ACC112 (cell line): Measurements from ENCODE around the gene PALLD.
A peak's percentile ranks its signal among the peaks of the same experiment; 100 is the strongest.

Experiments used
- H2AFZ ChIP-seq: fragments of 200-600 bp; sonication (generic); one replicate; pipeline ENCODE4 v1.6.0; 2017; ENCODE audit warnings: antibody characterized with exemption, low read length; ENCODE audit not compliant: unreplicated experiment
- H3K27ac ChIP-seq: fragments of 200-600 bp; sonication (generic); 2 replicates; pipeline ENCODE4 v1.5.1; 2014; ENCODE audit warnings: low read depth, mild to moderate bottlenecking, antibody characterized with exemption, low read length, moderate library complexity
- H3K27me3 ChIP-seq: fragments of 200-600 bp; sonication (generic); 2 replicates; pipeline ENCODE4 v1.6.1; 2014; ENCODE audit warnings: mild to moderate bottlenecking, antibody characterized with exemption, low read length, moderate library complexity, mixed read lengths; ENCODE audit not compliant: insufficient read depth
- H3K36me3 ChIP-seq: fragments of 200-600 bp; sonication (generic); 2 replicates; pipeline ENCODE4 v1.6.1; 2016; ENCODE audit warnings: mild to moderate bottlenecking, antibody characterized with exemption, low read length, moderate library complexity, mixed read lengths; ENCODE audit not compliant: insufficient read depth
- H3K4me1 ChIP-seq: fragments of 200-600 bp; sonication (generic); one replicate; pipeline ENCODE4 v1.6.1; 2016; ENCODE audit warnings: low read length, mixed read lengths; ENCODE audit not compliant: insufficient read depth, unreplicated experiment, control insufficient read depth
- H3K4me3 ChIP-seq: fragments of 200-600 bp; sonication (generic); 2 replicates; pipeline ENCODE4 v1.5.1; 2014; ENCODE audit warnings: mild to moderate bottlenecking, low read depth, low read length
- H3K79me2 ChIP-seq: fragments of 200-600 bp; sonication (generic); one replicate; pipeline ENCODE4 v1.6.0; 2016; ENCODE audit warnings: low read length; ENCODE audit not compliant: control insufficient read depth, unreplicated experiment, insufficient read depth

The PALLD gene

DNA sequence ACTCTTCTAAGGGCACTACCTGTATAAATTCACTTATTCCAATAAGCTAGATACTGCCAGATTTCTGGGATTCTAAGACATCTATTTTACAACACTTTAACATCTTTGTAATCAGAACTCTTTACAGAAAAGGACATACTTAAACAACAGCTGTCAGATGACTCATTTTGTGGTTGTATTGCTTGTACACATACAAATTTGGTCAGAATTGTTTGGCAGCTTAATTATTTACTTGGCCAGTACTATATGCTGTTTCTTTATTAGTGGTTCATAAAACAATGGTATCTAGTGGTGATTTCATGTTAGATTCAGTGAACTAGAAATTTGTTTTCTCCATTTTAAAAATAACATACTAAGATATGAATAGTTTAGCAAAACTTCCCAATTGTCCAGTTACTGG lies 27.2 kb downstream of the PALLD start:
- H3K27me3 ChIP-seq, result no peaks in the 10 kb centered on the region
- H3K79me2 ChIP-seq, result no peaks in the 10 kb centered on the region
- no peak overlapping the region for H3K4me3 ChIP-seq
- H3K36me3 ChIP-seq, result no peaks in the 10 kb centered on the region
- no peak overlapping the region for H3K27ac ChIP-seq
- no peak overlapping the region for H2AFZ ChIP-seq
- peaks cover 20% of the 10 kb centered on the region for H3K4me1 ChIP-seq

DNA sequence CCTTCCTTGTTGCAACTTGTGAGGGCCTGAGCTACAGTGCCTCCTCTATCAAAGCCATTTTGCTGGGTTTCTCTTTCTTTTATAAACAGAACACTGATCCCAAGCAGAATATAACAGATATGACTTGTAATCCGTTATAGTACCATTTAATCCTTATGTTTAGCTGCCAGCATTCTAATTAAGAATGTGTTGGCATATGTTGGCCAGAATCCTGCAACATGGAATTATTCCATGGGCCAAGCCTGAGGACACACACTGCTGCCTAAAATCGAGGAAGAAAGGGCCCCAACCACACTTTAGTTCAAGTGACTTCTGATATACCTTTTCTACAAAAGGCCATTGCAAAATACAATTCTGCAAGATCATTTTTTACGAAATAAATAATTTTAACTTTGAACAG lies 28.0 kb downstream of the PALLD start:
- Histone ChIP-seq H3K27ac (no peak overlapping the region), H3K36me3 (no peaks in the 10 kb centered on the region), H3K79me2 (no peaks in the 10 kb centered on the region), H3K4me3 (no peak overlapping the region), H3K27me3 (no peaks in the 10 kb centered on the region), H2AFZ (no peak overlapping the region), H3K4me1 (peaks cover 20% of the 10 kb centered on the region)

DNA sequence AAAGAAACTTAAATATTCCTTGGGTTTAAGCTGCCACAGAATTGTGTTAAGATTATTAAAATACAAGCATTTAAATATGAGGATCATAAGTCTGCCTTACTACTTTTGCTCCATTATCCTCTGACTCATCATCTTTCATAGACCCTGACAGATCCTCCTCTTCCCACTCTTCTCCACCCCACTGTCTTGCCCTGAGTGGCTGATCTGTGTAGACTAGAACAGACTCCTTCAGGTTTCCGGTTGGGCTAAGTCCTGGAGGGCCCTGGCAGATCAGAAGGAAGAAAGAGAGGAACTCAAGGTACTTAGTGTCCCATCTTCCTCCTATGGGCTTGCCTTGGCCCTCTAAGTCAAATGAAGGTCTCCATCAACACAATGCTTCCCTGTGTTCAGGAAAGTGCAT lies 30.7 kb downstream of the PALLD start:
- Histone ChIP-seq H3K27me3 (no peaks in the 10 kb centered on the region), H3K36me3 (no peaks in the 10 kb centered on the region), H3K27ac (peak overlapping the region; percentile 51), H3K79me2 (no peaks in the 10 kb centered on the region), H3K4me1 (peaks cover 20% of the 10 kb centered on the region), H2AFZ (no peak overlapping the region), H3K4me3 (no peak overlapping the region)

DNA sequence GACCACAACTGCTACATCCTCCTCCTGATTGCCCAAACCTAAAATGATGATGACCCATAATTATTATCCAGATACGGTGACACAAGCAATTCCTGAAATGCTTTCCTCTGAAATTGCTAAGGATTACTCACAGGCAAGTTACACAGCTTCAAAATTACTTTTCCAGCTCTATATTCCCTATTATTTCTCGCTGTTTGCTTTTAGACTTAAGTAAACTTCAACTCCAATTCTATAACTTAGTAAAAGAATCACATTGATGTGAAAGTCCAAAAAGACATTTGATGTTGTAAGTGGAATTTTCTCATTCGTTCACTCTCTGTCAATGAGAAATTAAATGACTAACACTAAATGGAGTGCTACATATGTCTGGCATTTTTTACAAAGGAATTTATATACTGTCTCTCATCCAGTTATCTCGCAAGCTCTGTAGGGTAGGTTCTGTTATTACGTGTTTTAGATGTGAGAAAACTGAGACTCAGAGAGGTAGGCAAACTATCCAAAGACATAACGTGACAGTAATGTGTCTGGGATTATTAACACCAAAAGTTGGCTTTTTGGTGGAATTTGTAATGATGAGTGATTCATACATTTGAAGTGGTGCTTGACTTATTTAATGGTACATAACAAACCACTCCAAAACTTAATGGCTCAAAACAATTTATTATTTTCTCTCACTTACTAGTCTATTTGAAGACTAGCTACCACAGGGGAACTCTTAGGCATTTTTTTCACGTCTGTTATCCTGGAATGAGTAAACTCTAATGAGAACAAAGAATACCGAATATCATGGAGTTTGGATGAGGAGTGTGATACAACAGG lies 31.5 kb downstream of the PALLD start:
- no peaks in the 10 kb centered on the region for H3K36me3 ChIP-seq
- H3K27me3 ChIP-seq, result no peaks in the 10 kb centered on the region
- H3K79me2 ChIP-seq, result no peaks in the 10 kb centered on the region
- H3K4me1 ChIP-seq, result peaks cover 19% of the 10 kb centered on the region
- H3K27ac ChIP-seq, result peak overlapping the region; percentile 51
- no peak overlapping the region for H3K4me3 ChIP-seq
- H2AFZ ChIP-seq, result no peak overlapping the region

DNA sequence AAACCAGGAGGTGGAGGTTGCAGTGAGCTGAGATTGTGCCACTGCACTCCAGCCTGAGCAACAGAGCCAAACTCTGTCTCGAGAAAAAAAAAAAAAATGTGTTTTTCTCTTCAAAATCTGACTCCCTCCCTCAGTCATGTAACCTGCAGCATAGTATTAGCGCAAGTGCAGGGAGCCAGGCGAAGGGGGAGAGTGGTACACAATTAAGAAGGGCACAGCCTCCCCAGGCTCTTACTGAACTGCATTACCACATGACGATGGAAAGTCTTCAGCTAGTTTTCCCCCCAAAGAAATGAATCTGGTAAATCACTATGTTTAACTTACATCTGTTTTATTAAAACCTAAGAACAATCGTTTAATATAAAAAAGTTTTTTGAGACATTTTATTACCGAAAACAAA lies 32.4 kb downstream of the PALLD start:
- no peaks in the 10 kb centered on the region for H3K79me2 ChIP-seq
- H3K27me3 ChIP-seq, result no peaks in the 10 kb centered on the region
- no peak overlapping the region for H2AFZ ChIP-seq
- H3K4me1 ChIP-seq, result peaks cover 11% of the 10 kb centered on the region
- H3K36me3 ChIP-seq, result no peaks in the 10 kb centered on the region
- no peak overlapping the region for H3K27ac ChIP-seq
- no peak overlapping the region for H3K4me3 ChIP-seq

DNA sequence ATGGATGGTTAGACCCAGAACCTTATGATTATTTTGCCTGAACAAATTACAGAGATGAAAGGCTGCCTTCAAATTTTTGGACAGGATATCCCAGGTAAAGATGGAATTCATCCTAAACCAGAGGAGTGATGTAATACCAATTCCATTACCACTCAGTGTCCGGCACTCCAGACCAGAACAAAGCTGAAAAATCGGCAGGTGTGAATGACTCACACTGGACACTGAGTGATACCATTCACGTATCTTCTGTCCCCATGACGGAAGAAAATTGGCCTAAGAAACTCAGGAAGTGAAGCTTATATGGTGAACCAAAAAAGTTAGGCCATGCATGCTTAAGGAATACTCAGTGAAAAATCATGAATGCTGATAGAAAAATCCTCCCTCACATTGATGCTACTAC lies 34.5 kb downstream of the PALLD start:
- Histone ChIP-seq H3K27ac (no peak overlapping the region), H3K4me1 (peaks cover 13% of the 10 kb centered on the region), H3K79me2 (no peaks in the 10 kb centered on the region), H2AFZ (no peak overlapping the region), H3K27me3 (no peaks in the 10 kb centered on the region), H3K4me3 (no peak overlapping the region), H3K36me3 (no peaks in the 10 kb centered on the region)

DNA sequence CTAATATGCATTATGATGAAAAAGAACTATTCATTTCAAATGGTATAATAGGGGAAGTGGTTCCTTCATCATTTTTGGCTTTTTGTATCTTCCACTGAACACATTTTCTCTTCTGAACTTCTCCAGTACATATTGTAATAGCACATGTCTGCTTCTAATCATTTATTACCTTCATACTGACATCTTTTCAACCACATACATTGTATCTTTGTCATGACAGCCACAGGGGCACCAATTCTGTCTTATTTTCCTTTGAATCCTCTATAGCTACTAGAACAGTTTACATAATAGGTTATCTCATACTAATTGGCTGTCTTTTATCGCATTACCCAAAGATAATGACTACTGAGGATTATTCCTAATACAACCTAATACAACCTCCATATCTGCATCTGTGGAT lies 37.7 kb downstream of the PALLD start:
- Histone ChIP-seq H2AFZ (no peak overlapping the region), H3K79me2 (no peaks in the 10 kb centered on the region), H3K36me3 (no peaks in the 10 kb centered on the region), H3K4me1 (peaks cover 18% of the 10 kb centered on the region), H3K4me3 (no peak overlapping the region), H3K27ac (no peak overlapping the region), H3K27me3 (no peaks in the 10 kb centered on the region)

DNA sequence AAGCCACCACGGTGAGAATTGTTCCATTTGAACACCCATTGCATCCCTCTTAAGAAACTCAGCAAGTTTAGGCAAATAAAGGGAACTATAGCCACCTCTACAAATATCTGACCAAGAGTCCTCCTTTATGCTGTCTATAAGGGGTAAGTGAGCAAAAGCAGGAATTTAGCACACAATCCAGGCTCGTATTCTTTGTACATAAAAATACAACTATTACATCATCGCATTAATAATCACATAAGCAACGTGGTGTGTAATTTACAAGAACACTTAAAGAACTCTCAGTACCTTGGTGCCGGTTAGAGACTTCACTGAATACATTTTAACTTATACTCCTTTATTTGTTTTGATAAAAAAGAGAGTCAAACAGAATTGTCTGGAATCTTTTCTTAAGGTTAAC lies 38.8 kb downstream of the PALLD start:
- Histone ChIP-seq H3K27me3 (no peaks in the 10 kb centered on the region), H2AFZ (peak overlapping the region; percentile 86), H3K27ac (no peak overlapping the region), H3K4me1 (peaks cover 28% of the 10 kb centered on the region), H3K4me3 (no peak overlapping the region), H3K36me3 (no peaks in the 10 kb centered on the region), H3K79me2 (no peaks in the 10 kb centered on the region)

DNA sequence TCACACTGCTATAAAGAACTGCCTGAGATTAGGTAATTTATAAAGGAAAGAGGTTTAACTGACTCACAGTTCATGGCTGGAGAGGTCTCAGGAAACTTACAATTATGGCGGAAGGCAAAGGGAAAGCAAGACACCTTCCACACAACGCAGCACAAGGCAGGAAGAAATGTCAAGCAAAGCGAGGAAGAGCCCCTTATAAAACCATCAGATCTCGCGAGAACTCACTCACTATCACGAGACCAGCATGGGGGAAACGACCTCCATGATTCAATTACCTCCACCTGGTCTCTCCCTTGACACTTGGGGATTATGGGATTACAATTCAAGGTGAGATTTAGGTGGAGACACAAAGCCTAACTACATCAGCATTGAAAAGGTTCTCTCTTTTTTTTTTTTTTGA lies 39.6 kb downstream of the PALLD start:
- Histone ChIP-seq H3K79me2 (no peaks in the 10 kb centered on the region), H3K4me1 (peaks cover 34% of the 10 kb centered on the region), H3K27me3 (no peaks in the 10 kb centered on the region), H3K27ac (no peak overlapping the region), H2AFZ (peak overlapping the region; percentile 86), H3K36me3 (no peaks in the 10 kb centered on the region), H3K4me3 (peak overlapping the region; percentile 42; the same call in 1 of the 2 replicates)

DNA sequence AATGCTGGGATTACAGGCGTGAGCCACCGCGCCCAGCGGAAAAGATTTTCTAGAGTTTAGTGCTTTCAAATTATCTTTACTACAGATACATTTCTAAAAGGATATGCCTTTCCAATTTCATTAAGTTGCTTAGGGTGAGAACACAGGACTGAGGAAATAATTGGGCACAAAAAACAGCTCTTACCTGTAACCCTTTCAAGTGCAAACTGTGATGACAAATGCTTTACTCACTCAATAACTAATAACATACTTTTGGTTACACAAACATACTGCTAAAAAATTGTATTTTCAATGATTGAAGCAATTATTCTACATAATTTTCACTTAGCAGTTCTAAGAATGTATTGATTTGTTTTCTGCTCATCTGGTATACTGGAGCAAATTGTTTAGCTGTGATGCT lies 40.2 kb downstream of the PALLD start:
- peaks cover 39% of the 10 kb centered on the region for H3K4me1 ChIP-seq
- no peaks in the 10 kb centered on the region for H3K79me2 ChIP-seq
- H3K27me3 ChIP-seq, result no peaks in the 10 kb centered on the region
- H3K36me3 ChIP-seq, result no peaks in the 10 kb centered on the region
- H2AFZ ChIP-seq, result peak overlapping the region; percentile 65
- no peak overlapping the region for H3K27ac ChIP-seq
- H3K4me3 ChIP-seq, result no peak overlapping the region

DNA sequence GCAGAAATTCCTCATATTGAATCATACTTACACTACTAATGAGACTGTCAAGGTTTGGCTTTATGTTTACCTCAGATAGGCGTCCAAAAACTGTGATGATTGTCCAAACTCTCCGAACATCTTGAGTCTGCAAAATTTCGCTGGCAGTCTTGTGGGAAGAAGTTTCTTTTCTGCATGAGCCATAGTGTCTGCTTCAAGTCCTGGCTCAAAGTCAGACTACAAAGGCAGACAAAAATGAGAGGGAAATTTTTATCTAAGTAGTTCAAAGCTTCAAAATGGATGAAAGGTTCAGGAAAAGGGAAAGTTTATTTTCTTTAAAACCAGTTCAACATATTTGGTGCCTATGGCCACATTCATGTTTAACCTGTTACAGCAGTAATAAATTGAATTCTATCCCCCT lies 40.7 kb downstream of the PALLD start:
- H3K36me3 ChIP-seq, result no peaks in the 10 kb centered on the region
- no peaks in the 10 kb centered on the region for H3K27me3 ChIP-seq
- H3K4me1 ChIP-seq, result peaks cover 39% of the 10 kb centered on the region
- no peak overlapping the region for H3K4me3 ChIP-seq
- H2AFZ ChIP-seq, result peak overlapping the region; percentile 7
- H3K79me2 ChIP-seq, result no peaks in the 10 kb centered on the region
- H3K27ac ChIP-seq, result no peak overlapping the region
